Panc1 (cell line): Measurements from ENCODE around the gene KCNJ5. TPM values are rescaled to one million over a fixed set of nuclear protein-coding genes. Genes with fewer than 3 reads are reported as not detected.

Experiments
- ATAC-seq: fragments of 200-7000 bp; cut with Tn5 transposase; 2 replicates; pipeline ENCODE4 v1.9.1; 2020; ENCODE audit warnings: mild to moderate bottlenecking, moderate library complexity
- BruUV-seq: library from RNA; stranded (reverse); fragments of 400-500 nt; replicated peaks from 2 replicates; lab custom pipeline; 2021; lab: Mats Ljungman, UMichigan
- CTCF ChIA-PET: fragments of 300-600 bp; sonication (Branson Sonifier 250); formaldehyde crosslinking; loops from one replicate; lab custom pipeline; 2022; ENCODE audit warnings: antibody characterized with exemption; lab: Charles Lee
- POLR2A ChIA-PET: fragments of 300-600 bp; sonication (Branson Sonifier 250); formaldehyde crosslinking; loops from one replicate; lab custom pipeline; 2022; ENCODE audit warnings: antibody characterized with exemption; lab: Charles Lee
- DNase-seq: peaks from one replicate; pipeline ENCODE4 v3.0.0-alpha.2; 2010; ENCODE audit warnings: low read depth, low spot score
- H3K27ac ChIP-seq: 2 replicates; pipeline ENCODE4 v1.5.1; 2011; ENCODE audit warnings: mild to moderate bottlenecking, low read length, inconsistent platforms
- H3K27me3 ChIP-seq: fragments of 200-500 bp; sonication (Bioruptor generic); 2 replicates; pipeline ENCODE4 v1.6.0; 2014; ENCODE audit warnings: low read length, inconsistent platforms; ENCODE audit not compliant: control insufficient read depth, insufficient read depth
- H3K36me3 ChIP-seq: fragments of 200-500 bp; sonication (Bioruptor generic); 2 replicates; pipeline ENCODE4 v1.5.1; 2014; ENCODE audit warnings: inconsistent platforms, mild to moderate bottlenecking, low read length, moderate library complexity; ENCODE audit not compliant: control insufficient read depth, insufficient read depth
- H3K4me1 ChIP-seq: 2 replicates; pipeline ENCODE4 v1.5.1; 2011; ENCODE audit warnings: inconsistent platforms, mild to moderate bottlenecking, low read length, moderate library complexity; ENCODE audit not compliant: control insufficient read depth, insufficient read depth
- H3K4me3 ChIP-seq, 2 experiments: 2 replicates each; pipeline ENCODE4 v1.5.1; 2011 to 2012; ENCODE audit warnings: low read depth in 2 of 2, low read length in 2 of 2, mild to moderate bottlenecking in 2 of 2, inconsistent platforms in 1 of 2, moderate library complexity in 1 of 2
- H3K9me3 ChIP-seq: fragments of 200-500 bp; sonication (Bioruptor generic); 2 replicates; pipeline ENCODE4 v1.5.1; 2014; ENCODE audit warnings: low read depth, mild to moderate bottlenecking, inconsistent platforms, low read length, moderate library complexity; ENCODE audit not compliant: control insufficient read depth, insufficient read depth
- POLR2AphosphoS5 ChIP-seq: IDR thresholded peaks from 2 replicates; pipeline ENCODE4 v1.6.1; 2012; ENCODE audit warnings: mild to moderate bottlenecking, low read depth, low read length, moderate library complexity
- SIN3A ChIP-seq: IDR thresholded peaks from 2 replicates; pipeline ENCODE4 v1.6.1; 2012; ENCODE audit warnings: low read depth, mild to moderate bottlenecking, low read length, moderate library complexity, borderline replicate concordance; ENCODE audit not compliant: insufficient read depth
- TCF7L2 ChIP-seq: IDR thresholded peaks from 2 replicates; pipeline ENCODE4 v1.6.1; 2011; ENCODE audit warnings: mild to moderate bottlenecking, low read depth, low read length, inconsistent platforms
- in situ Hi-C: cut with HindIII; loops from 2 replicates; pipeline ENCODE4 v1.10.0; 2016; ENCODE audit warnings: low sequenced_read_pairs, low pct_unique_long_range_greater_than_20kb
- intact Hi-C: fragments of 100-400 bp; cut with micrococcal nuclease; formaldehyde crosslinking; loops from one replicate; pipeline ENCODE4 v1.10.0; 2022; ENCODE audit not compliant: unreplicated experiment
- total RNA-seq: library from RNA; stranded (reverse); gene quantifications from one replicate; pipeline ENCODE4 v1.2.1, GENCODE V29; 2021; ENCODE audit not compliant: unreplicated experiment
- TF ChIP-seq, protein P1 (sequence below), 2 experiments: IDR thresholded peaks; 2 replicates each; pipeline ENCODE4 v1.6.1; 2011 to 2012; ENCODE audit warnings: low read depth in 2 of 2, control low read depth in 1 of 2, low read length in 1 of 2, mild to moderate bottlenecking in 1 of 2, moderate library complexity in 1 of 2; ENCODE audit not compliant: insufficient read depth in 1 of 2
- TF ChIP-seq, protein P2 (sequence below): fragments of 450-650 bp; IDR thresholded peaks from 2 replicates; pipeline ENCODE4 v1.5.1; 2017; ENCODE audit warnings: mild to moderate bottlenecking

The KCNJ5 gene
- total RNA-seq, 1 experiment from 2014 or later, result 0.28 TPM

DNA sequence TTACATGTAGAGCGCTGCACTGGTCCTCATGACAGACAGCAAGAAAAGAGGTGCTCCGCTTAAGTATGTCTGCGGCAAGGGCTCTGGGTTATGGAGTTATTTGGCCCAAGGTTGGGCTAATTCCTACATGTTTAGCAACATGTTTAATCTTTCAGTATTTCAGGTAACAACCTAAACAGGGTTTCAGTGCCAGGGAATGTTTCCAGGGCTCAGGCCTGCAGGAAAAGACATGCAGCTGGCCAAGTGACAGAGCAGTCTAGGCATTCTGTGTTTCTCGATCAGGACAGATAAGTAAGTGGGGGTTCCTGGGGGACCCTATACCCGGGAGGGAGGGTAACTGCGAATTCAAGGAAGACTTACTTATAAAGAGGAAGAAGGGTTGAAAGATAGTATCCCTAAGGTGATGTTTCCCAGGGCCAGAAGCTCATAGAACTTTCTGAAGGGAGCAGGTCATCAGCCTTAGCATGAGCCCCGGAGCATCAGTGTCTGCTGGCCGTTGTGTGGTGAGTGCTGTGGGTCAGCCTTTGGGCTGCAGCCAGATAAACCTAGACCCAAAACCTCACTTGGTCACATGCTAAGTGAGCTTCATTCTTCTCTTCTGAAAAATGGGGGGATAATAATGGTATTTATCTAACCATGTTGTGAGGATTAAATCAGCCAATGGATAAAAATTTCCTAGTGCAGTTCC, 18.4 kb downstream of the KCNJ5 start:
- POLR2A ChIA-PET, result no interaction called here
- Histone ChIP-seq H3K36me3 (no peaks in the 10 kb centered on the region), H3K27ac (no peak overlapping the region), H3K4me3 (no peak overlapping the region), H3K9me3 (no peaks in the 10 kb centered on the region), H3K4me1 (peaks cover 15% of the 10 kb centered on the region), H3K27me3 (peaks cover 2% of the 10 kb centered on the region; the same call in 1 of the 2 replicates)
- ATAC-seq (no peak), DNase-seq (no peak)
- CTCF ChIA-PET, result no interaction called here
- intact Hi-C loops (no loop called here), in situ Hi-C loops (no loop called here)
- TF ChIP-seq, protein P1, sequence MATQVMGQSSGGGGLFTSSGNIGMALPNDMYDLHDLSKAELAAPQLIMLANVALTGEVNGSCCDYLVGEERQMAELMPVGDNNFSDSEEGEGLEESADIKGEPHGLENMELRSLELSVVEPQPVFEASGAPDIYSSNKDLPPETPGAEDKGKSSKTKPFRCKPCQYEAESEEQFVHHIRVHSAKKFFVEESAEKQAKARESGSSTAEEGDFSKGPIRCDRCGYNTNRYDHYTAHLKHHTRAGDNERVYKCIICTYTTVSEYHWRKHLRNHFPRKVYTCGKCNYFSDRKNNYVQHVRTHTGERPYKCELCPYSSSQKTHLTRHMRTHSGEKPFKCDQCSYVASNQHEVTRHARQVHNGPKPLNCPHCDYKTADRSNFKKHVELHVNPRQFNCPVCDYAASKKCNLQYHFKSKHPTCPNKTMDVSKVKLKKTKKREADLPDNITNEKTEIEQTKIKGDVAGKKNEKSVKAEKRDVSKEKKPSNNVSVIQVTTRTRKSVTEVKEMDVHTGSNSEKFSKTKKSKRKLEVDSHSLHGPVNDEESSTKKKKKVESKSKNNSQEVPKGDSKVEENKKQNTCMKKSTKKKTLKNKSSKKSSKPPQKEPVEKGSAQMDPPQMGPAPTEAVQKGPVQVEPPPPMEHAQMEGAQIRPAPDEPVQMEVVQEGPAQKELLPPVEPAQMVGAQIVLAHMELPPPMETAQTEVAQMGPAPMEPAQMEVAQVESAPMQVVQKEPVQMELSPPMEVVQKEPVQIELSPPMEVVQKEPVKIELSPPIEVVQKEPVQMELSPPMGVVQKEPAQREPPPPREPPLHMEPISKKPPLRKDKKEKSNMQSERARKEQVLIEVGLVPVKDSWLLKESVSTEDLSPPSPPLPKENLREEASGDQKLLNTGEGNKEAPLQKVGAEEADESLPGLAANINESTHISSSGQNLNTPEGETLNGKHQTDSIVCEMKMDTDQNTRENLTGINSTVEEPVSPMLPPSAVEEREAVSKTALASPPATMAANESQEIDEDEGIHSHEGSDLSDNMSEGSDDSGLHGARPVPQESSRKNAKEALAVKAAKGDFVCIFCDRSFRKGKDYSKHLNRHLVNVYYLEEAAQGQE (IDR thresholded peaks at IDR 0.05; ENCODE audit: insufficient read depth in 1 of 2, low read depth in 2 of 2, low read length in 1 of 2), result no peak
- TF ChIP-seq TCF7L2 (no peak), POLR2AphosphoS5 (no peak), SIN3A (no peak)
- TF ChIP-seq, protein P2, sequence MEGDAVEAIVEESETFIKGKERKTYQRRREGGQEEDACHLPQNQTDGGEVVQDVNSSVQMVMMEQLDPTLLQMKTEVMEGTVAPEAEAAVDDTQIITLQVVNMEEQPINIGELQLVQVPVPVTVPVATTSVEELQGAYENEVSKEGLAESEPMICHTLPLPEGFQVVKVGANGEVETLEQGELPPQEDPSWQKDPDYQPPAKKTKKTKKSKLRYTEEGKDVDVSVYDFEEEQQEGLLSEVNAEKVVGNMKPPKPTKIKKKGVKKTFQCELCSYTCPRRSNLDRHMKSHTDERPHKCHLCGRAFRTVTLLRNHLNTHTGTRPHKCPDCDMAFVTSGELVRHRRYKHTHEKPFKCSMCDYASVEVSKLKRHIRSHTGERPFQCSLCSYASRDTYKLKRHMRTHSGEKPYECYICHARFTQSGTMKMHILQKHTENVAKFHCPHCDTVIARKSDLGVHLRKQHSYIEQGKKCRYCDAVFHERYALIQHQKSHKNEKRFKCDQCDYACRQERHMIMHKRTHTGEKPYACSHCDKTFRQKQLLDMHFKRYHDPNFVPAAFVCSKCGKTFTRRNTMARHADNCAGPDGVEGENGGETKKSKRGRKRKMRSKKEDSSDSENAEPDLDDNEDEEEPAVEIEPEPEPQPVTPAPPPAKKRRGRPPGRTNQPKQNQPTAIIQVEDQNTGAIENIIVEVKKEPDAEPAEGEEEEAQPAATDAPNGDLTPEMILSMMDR, result no peak
- no TSS peak for BruUV-seq

DNA sequence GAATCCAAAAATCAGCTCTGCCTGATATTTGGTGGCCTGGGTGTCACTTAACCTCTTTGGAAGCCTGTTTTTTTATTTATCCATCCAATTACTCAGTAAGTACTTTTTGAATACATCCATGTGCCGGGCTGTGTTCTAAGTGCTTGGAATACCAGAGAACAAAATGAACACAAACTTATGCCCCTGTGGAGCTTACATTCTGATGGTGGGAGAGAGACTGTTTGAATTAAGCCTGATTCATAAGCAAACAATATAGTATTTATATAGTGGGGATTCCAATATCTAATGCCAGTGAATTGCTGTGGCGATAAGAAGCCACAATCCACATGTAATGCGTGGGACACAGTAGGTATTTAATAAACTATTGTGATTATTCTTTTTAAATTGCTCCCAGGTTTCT, 19.4 kb downstream of the KCNJ5 start:
- POLR2A ChIA-PET, result no interaction called here
- DNase-seq (no peak), ATAC-seq (no peak)
- no peak overlapping the region for H3K4me3 ChIP-seq
- no peaks in the 10 kb centered on the region for H3K9me3 ChIP-seq
- intact Hi-C loops (no loop called here), in situ Hi-C loops (no loop called here)
- no peaks in the 10 kb centered on the region for H3K36me3 ChIP-seq
- H3K27ac ChIP-seq, result no peak overlapping the region
- peaks cover 11% of the 10 kb centered on the region; the same call in 1 of the 2 replicates for H3K4me1 ChIP-seq
- H3K27me3 ChIP-seq, result peaks cover 2% of the 10 kb centered on the region; the same call in 1 of the 2 replicates
- BruUV-seq, result no TSS peak
- TF ChIP-seq TCF7L2, result no peak
- no peak for TF ChIP-seq POLR2AphosphoS5
- TF ChIP-seq, protein P2, result no peak
- TF ChIP-seq, protein P1 (IDR thresholded peaks at IDR 0.05; ENCODE audit: insufficient read depth in 1 of 2, low read depth in 2 of 2, low read length in 1 of 2), result no peak
- TF ChIP-seq SIN3A, result no peak
- CTCF ChIA-PET, result no interaction called here
